ENCODE measurements around the gene CXCL17.
"Not testable (repeated sequence)": the region's sequence is repeated elsewhere in the genome, so short reads cannot be mapped to it uniquely, and the experiment has no call there.

The CXCL17 gene

GRCh38 chr19:42450314-42450934 lies 7.7 kb upstream of the CXCL17 start:
- Histone ChIP-seq H3K4me3 (ENCODE audit: low read depth in 1 of 2, low read length in 1 of 2) (no peak overlapping the region), H3K27me3 (no peaks in the 10 kb centered on the region)

DNA sequence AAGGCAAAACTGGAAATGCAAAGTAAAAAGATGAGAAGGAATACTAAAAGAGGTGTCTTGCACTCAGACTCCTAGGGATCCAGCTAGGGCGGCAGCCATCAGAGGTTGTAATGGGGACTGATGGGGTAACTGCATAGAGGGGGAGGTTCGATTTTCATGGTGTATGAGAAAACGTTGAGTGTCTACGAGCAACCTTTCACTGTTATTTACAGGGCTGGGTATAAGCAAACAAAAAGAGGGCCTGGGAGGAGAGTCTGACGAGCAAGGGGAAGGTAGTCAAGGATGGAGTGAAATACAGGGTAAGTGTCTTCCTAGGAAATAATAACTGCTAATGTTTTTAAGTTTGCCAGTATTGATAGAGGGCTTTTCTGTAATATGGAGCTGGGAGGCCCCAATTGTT lies 5.6 kb upstream of the CXCL17 start:
- not testable (repeated sequence) for H3K9me3 ChIP-seq; H3K27ac ChIP-seq; H3K4me3 ChIP-seq (ENCODE audit: low read depth in 1 of 2, low read length in 1 of 2); H3K27me3 ChIP-seq; H3K36me3 ChIP-seq
- H3K4me1 ChIP-seq (ENCODE audit: control insufficient read depth in 1 of 2, insufficient read depth in 1 of 2, low read depth in 1 of 2, low read length in 1 of 2) = peaks cover 34 to 52% of the 10 kb centered on the region in 2 experiments

More at GRCh38 chr19:42450314-42450934, 7.7 kb upstream of the CXCL17 start:
- TF ChIP-seq, protein P1, sequence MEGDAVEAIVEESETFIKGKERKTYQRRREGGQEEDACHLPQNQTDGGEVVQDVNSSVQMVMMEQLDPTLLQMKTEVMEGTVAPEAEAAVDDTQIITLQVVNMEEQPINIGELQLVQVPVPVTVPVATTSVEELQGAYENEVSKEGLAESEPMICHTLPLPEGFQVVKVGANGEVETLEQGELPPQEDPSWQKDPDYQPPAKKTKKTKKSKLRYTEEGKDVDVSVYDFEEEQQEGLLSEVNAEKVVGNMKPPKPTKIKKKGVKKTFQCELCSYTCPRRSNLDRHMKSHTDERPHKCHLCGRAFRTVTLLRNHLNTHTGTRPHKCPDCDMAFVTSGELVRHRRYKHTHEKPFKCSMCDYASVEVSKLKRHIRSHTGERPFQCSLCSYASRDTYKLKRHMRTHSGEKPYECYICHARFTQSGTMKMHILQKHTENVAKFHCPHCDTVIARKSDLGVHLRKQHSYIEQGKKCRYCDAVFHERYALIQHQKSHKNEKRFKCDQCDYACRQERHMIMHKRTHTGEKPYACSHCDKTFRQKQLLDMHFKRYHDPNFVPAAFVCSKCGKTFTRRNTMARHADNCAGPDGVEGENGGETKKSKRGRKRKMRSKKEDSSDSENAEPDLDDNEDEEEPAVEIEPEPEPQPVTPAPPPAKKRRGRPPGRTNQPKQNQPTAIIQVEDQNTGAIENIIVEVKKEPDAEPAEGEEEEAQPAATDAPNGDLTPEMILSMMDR (IDR thresholded peaks at IDR 0.05) = peak; percentile 93
- Histone ChIP-seq H3K27ac (peak overlapping the region; percentile 75), H3K4me1 (ENCODE audit: control insufficient read depth in 1 of 2, insufficient read depth in 1 of 2, low read depth in 1 of 2, low read length in 1 of 2) (peaks cover 55 to 72% of the 10 kb centered on the region in 2 experiments), H3K9me3 (no peaks in the 10 kb centered on the region), H3K36me3 (no peaks in the 10 kb centered on the region)

DNA sequence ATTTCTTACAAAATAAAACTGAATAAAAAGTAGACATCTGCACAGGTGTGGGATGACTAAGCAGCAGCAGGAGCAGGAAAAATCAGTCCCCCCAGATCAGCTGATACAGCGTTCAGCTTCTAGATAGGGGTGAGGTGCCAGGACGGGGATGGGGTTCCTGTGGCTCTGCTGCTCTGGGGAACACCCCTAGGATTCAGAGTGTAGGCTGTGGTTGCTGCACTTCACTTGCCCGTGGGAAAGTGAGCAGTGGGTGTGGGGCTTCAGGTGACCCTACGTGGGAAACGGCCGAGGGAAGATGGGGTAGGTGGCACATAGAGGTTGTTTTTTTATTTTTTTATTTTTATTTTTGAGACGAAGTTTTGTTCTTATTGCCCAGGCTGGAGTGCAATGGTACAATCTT lies 3.2 kb upstream of the CXCL17 start:
- H3K27ac ChIP-seq = no peak overlapping the region
- H3K27me3 ChIP-seq = no peaks in the 10 kb centered on the region
- TF ChIP-seq, protein P1 (IDR thresholded peaks at IDR 0.05) = no peak
- H3K36me3 ChIP-seq = no peaks in the 10 kb centered on the region
- peaks cover 33 to 52% of the 10 kb centered on the region in 2 experiments for H3K4me1 ChIP-seq (ENCODE audit: control insufficient read depth in 1 of 2, insufficient read depth in 1 of 2, low read depth in 1 of 2, low read length in 1 of 2)
- no peak overlapping the region for H3K4me3 ChIP-seq (ENCODE audit: low read depth in 1 of 2, low read length in 1 of 2)
- H3K9me3 ChIP-seq = no peaks in the 10 kb centered on the region

DNA sequence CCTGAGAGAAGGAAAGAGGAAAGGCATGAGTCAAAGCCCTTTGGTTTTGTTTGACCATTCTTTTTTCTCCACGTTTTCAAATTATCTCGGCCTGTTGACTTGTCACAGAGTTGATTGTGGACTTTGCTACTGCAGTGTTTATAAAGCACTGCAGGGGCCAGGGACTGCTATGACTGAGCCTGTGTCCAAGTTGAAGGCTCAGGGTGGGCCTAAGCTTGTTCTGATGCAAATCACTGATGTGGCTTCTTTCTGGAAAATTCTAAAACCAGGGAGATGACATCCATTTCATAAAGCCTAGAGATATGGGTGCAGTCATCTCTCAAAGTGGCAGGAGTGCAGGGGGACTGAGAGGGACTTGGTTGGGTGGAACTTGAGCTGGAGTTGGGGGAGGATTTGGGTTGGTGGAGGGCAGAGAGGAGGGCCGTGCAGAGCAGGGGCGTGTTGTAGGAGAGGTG lies 1.2 kb upstream of the CXCL17 start:
- TF ChIP-seq, protein P1 (IDR thresholded peaks at IDR 0.05) = no peak

DNA sequence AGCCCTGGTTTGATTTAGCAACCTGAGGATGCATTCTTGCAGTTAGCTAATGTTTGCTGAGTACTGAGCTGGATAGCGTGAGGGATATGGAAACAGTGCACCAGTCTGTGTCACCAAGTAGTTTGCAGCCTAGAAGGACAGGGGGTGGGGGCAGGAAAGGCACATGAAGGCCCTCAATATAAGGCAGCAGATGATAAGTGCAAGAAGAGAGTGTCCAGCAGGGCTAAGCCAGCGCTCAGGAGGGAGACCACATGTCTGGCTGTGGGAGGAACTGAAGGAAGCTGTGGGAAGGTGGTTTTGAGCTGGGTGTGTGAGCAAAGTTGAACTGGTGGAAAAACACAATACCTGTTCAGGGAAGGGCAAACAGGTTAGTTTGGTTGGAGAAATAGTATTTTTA lies 1.7 kb downstream of the CXCL17 start:
- H3K36me3 ChIP-seq = no peaks in the 10 kb centered on the region
- H3K9me3 ChIP-seq = no peaks in the 10 kb centered on the region
- H3K27ac ChIP-seq = peak overlapping the region; percentile 58
- peaks cover 30 to 37% of the 10 kb centered on the region in 2 experiments for H3K4me1 ChIP-seq (ENCODE audit: control insufficient read depth in 1 of 2, insufficient read depth in 1 of 2, low read depth in 1 of 2, low read length in 1 of 2)
- TF ChIP-seq, protein P1 (IDR thresholded peaks at IDR 0.05) = no peak
- H3K4me3 ChIP-seq (ENCODE audit: low read depth in 1 of 2, low read length in 1 of 2) = no peak overlapping the region
- no peaks in the 10 kb centered on the region for H3K27me3 ChIP-seq

More for the DNA sequence above, 1.2 kb upstream of the CXCL17 start:
- no peak overlapping the region for H3K27ac ChIP-seq
- no peak overlapping the region for H3K4me3 ChIP-seq (ENCODE audit: low read depth in 1 of 2, low read length in 1 of 2)
- no peaks in the 10 kb centered on the region for H3K36me3 ChIP-seq
- H3K4me1 ChIP-seq (ENCODE audit: control insufficient read depth in 1 of 2, insufficient read depth in 1 of 2, low read depth in 1 of 2, low read length in 1 of 2) = peaks cover 30 to 43% of the 10 kb centered on the region in 2 experiments
- H3K9me3 ChIP-seq = no peaks in the 10 kb centered on the region
- H3K27me3 ChIP-seq = no peaks in the 10 kb centered on the region

GRCh38 chr19:42440357-42441048 lies 2.2 kb downstream of the CXCL17 start:
- TF ChIP-seq, protein P1 (IDR thresholded peaks at IDR 0.05) = peak; percentile 86
- Histone ChIP-seq H3K4me1 (ENCODE audit: control insufficient read depth in 1 of 2, insufficient read depth in 1 of 2, low read depth in 1 of 2, low read length in 1 of 2) (peaks cover 30 to 37% of the 10 kb centered on the region in 2 experiments), H3K4me3 (ENCODE audit: low read depth in 1 of 2, low read length in 1 of 2) (no peak overlapping the region), H3K27me3 (no peaks in the 10 kb centered on the region), H3K27ac (peak overlapping the region; percentile 58), H3K36me3 (no peaks in the 10 kb centered on the region), H3K9me3 (no peaks in the 10 kb centered on the region)
